Measurements from ENCODE around the gene NCAPD3.

Gene NCAPD3

GRCh38 chr11:134253188-134253993 lies 29.6 kb upstream of the NCAPD3 start, which contains the start of the genes ACAD8 and THYN1:
Gene ACAD8 (plus strand): TSS chr11:134253568. CDS start chr11:134253601, 33 bp downstream.
Gene THYN1 (minus strand): TSS chr11:134253352. CDS start chr11:134252882, 470 bp downstream.
- H3K4me3 ChIP-seq (replicated peaks; ENCODE audit: low read depth, low read length), result peak within 1 kb of the TSS; percentile 82
- TF ChIP-seq, protein P1, sequence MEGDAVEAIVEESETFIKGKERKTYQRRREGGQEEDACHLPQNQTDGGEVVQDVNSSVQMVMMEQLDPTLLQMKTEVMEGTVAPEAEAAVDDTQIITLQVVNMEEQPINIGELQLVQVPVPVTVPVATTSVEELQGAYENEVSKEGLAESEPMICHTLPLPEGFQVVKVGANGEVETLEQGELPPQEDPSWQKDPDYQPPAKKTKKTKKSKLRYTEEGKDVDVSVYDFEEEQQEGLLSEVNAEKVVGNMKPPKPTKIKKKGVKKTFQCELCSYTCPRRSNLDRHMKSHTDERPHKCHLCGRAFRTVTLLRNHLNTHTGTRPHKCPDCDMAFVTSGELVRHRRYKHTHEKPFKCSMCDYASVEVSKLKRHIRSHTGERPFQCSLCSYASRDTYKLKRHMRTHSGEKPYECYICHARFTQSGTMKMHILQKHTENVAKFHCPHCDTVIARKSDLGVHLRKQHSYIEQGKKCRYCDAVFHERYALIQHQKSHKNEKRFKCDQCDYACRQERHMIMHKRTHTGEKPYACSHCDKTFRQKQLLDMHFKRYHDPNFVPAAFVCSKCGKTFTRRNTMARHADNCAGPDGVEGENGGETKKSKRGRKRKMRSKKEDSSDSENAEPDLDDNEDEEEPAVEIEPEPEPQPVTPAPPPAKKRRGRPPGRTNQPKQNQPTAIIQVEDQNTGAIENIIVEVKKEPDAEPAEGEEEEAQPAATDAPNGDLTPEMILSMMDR (IDR thresholded peaks at IDR 0.05; ENCODE audit: low read length, missing control alignments), result no peak
- peak; percentile 97 for DNase-seq (ENCODE audit: low read depth)

GRCh38 chr11:134252346-134253187 lies 28.8 kb upstream of the NCAPD3 start:
- TF ChIP-seq, protein P1 (IDR thresholded peaks at IDR 0.05; ENCODE audit: low read length, missing control alignments), result no peak
- peak; percentile 65 for DNase-seq (ENCODE audit: low read depth)
- H3K4me3 ChIP-seq (replicated peaks; ENCODE audit: low read depth, low read length), result peak overlapping the region; percentile 82

GRCh38 chr11:134250675-134251074 lies 26.9 kb upstream of the NCAPD3 start:
- TF ChIP-seq, protein P1 (IDR thresholded peaks at IDR 0.05; ENCODE audit: low read length, missing control alignments), result no peak
- DNase-seq (ENCODE audit: low read depth), result no peak
- H3K4me3 ChIP-seq (replicated peaks; ENCODE audit: low read depth, low read length), result no peak overlapping the region

GRCh38 chr11:134250246-134250645 lies 26.5 kb upstream of the NCAPD3 start:
- no peak for DNase-seq (ENCODE audit: low read depth)
- TF ChIP-seq, protein P1 (IDR thresholded peaks at IDR 0.05; ENCODE audit: low read length, missing control alignments), result no peak
- H3K4me3 ChIP-seq (replicated peaks; ENCODE audit: low read depth, low read length), result no peak overlapping the region

DNA sequence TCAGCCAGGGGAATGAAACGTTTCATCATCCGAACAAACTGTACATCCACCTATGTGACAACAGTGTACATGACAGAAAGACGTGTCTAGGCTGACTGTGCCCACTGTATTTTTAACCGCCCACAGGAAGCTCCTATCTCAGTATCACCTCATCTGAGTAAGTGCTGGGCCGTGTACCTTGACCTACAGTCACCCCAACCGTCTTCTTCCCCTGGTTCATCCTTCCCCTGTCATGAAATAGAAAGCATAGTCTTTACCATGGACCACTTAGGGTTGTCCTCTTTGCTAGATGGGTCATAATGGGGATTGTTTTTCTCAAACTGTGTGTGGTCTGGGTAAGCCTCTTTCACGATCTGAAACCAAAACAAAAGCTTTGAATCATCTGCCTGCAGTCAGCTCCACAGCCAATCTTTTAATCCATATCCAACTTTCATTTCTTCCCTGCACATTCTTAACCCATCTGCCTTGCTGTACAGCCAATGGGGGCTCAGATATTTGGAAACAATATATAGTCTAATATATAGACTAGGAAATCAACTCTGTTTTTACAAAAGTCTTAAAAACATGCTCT lies 25.2 kb upstream of the NCAPD3 start:
- no peak for DNase-seq (ENCODE audit: low read depth)
- TF ChIP-seq, protein P1 (IDR thresholded peaks at IDR 0.05; ENCODE audit: low read length, missing control alignments), result no peak
- H3K4me3 ChIP-seq (replicated peaks; ENCODE audit: low read depth, low read length), result no peak overlapping the region

DNA sequence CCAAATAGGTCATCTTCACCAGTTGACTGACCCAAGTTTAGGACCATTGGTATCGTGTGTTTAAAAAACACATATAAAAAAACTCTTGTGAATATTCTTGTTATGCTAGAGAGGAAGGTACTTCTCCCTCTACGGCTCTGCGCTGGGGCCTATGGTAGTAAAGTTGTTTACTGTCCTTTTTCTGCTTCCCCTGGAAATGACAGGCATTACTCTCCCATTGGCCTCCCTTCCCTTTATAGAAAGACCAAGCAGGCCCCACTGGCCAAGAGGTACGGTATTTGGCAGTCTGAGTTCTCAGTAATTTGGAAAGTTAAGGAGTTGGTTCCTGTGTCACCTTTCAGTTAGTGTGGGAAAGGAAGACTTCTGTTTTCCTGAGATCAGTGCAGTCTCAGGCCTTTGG lies 22.9 kb upstream of the NCAPD3 start:
- no peak overlapping the region for H3K4me3 ChIP-seq (replicated peaks; ENCODE audit: low read depth, low read length)
- no peak for DNase-seq (ENCODE audit: low read depth)
- TF ChIP-seq, protein P1 (IDR thresholded peaks at IDR 0.05; ENCODE audit: low read length, missing control alignments), result no peak
